RWPE2 (cell line): ENCODE results near the gene VRK3.
A peak's percentile ranks its signal among the peaks of the same experiment; 100 is the strongest.

Source experiments
- ATAC-seq: fragments of 200-7000 bp; cut with Tn5 transposase; 3 replicates; pipeline ENCODE4 v1.9.1; 2021; ENCODE audit warnings: low read depth
- DNase-seq: peaks from one replicate; pipeline ENCODE4 v3.0.0-alpha.2; 2020; ENCODE audit warnings: low spot score
- H3K27ac ChIP-seq: fragments of 450-650 bp; 2 replicates; pipeline ENCODE4 v1.5.1; 2017; ENCODE audit warnings: mild to moderate bottlenecking; ENCODE audit not compliant: poor library complexity, severe bottlenecking
- H3K27me3 ChIP-seq: fragments of 250-450 bp; sonication (Bioruptor Pico); 2 replicates; pipeline ENCODE4 v1.5.1; 2021; ENCODE audit warnings: mild to moderate bottlenecking, moderate library complexity; ENCODE audit not compliant: insufficient read depth, poor library complexity, severe bottlenecking
- H3K36me3 ChIP-seq: fragments of 250-450 bp; sonication (Bioruptor Pico); 2 replicates; pipeline ENCODE4 v1.5.1; 2020; ENCODE audit warnings: low read depth, mild to moderate bottlenecking, moderate library complexity
- H3K4me1 ChIP-seq: fragments of 250-450 bp; sonication (Bioruptor Pico); 2 replicates; pipeline ENCODE4 v1.5.1; 2021; ENCODE audit warnings: mild to moderate bottlenecking, moderate library complexity; ENCODE audit not compliant: insufficient read depth, poor library complexity, severe bottlenecking
- H3K4me3 ChIP-seq: fragments of 250-450 bp; sonication (Bioruptor Pico); 2 replicates; pipeline ENCODE4 v1.5.1; 2021; ENCODE audit warnings: mild to moderate bottlenecking, moderate library complexity; ENCODE audit not compliant: severe bottlenecking
- H3K9me3 ChIP-seq: fragments of 250-450 bp; sonication (Bioruptor Pico); 2 replicates; pipeline ENCODE4 v1.5.1; 2021; ENCODE audit warnings: mild to moderate bottlenecking, moderate library complexity; ENCODE audit not compliant: severe bottlenecking
- TF ChIP-seq, protein P1 (sequence below): fragments of 450-650 bp; IDR thresholded peaks from one replicate; pipeline ENCODE4 v1.5.1; 2017; ENCODE audit warnings: mild to moderate bottlenecking, moderate library complexity; ENCODE audit not compliant: poor library complexity, severe bottlenecking

Gene VRK3

DNA sequence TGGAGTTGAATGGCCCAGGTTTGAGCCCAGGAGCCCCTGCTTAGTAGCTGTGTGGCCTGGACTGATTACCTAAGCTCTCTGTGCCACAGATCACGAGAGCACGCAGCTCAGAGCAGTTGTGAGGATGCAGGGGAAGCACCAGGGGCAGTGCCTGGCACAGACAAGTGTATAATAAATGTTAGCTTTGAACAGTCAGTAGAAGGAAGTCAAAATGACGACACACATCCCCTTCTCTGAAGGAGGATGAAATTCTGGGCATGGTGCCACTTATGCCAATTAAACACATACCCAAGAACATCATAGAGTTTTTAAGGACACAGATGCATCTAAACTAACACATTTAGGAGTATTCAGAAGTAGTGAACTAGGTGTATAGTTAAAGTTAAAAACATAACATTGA, 39.3 kb downstream of the VRK3 start:
- no peaks in the 10 kb centered on the region for H3K27me3 ChIP-seq
- no peaks in the 10 kb centered on the region for H3K4me1 ChIP-seq
- ATAC-seq (no peak), DNase-seq (no peak)
- H3K9me3 ChIP-seq = no peaks in the 10 kb centered on the region
- no peak overlapping the region for H3K4me3 ChIP-seq
- H3K27ac ChIP-seq = no peak overlapping the region
- TF ChIP-seq, protein P1, sequence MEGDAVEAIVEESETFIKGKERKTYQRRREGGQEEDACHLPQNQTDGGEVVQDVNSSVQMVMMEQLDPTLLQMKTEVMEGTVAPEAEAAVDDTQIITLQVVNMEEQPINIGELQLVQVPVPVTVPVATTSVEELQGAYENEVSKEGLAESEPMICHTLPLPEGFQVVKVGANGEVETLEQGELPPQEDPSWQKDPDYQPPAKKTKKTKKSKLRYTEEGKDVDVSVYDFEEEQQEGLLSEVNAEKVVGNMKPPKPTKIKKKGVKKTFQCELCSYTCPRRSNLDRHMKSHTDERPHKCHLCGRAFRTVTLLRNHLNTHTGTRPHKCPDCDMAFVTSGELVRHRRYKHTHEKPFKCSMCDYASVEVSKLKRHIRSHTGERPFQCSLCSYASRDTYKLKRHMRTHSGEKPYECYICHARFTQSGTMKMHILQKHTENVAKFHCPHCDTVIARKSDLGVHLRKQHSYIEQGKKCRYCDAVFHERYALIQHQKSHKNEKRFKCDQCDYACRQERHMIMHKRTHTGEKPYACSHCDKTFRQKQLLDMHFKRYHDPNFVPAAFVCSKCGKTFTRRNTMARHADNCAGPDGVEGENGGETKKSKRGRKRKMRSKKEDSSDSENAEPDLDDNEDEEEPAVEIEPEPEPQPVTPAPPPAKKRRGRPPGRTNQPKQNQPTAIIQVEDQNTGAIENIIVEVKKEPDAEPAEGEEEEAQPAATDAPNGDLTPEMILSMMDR = no peak
- peaks cover 8% of the 10 kb centered on the region for H3K36me3 ChIP-seq

DNA sequence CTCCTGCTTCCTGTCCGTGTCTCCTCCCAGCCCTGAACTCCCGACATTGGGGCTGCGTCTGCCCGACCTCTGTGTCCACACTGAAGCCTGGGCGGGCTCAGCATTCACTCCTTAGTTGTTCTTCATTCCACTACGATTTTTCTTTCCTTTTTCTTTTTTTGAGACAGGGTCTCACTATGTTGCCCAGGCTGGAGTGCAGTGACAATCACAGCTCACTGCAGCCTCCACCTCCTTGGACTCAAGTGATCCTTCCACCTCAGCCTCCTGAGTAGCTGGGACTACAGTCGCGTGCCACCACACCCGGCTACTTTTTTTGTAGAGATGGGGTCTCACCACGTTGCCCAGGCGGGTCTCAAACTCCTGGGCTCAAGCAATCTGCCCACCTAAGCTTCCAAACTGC, 40.7 kb downstream of the VRK3 start:
- Histone ChIP-seq H3K27ac (no peak overlapping the region), H3K27me3 (no peaks in the 10 kb centered on the region), H3K9me3 (no peaks in the 10 kb centered on the region), H3K4me1 (no peaks in the 10 kb centered on the region), H3K4me3 (no peak overlapping the region), H3K36me3 (peaks cover 8% of the 10 kb centered on the region; the same call in 1 of the 2 replicates)
- DNase-seq = no peak
- TF ChIP-seq, protein P1 = no peak
- no peak for ATAC-seq

GRCh38 chr19:49983645-49984229, 41.4 kb downstream of the VRK3 start:
- no peak overlapping the region for H3K27ac ChIP-seq
- no peaks in the 10 kb centered on the region for H3K4me1 ChIP-seq
- no peaks in the 10 kb centered on the region for H3K27me3 ChIP-seq
- ATAC-seq (no peak), DNase-seq (no peak)
- H3K36me3 ChIP-seq = peaks cover 8% of the 10 kb centered on the region; the same call in 1 of the 2 replicates
- H3K4me3 ChIP-seq = no peak overlapping the region
- no peaks in the 10 kb centered on the region for H3K9me3 ChIP-seq
- TF ChIP-seq, protein P1 = peak; percentile 72

- Histone ChIP-seq H3K4me1 (no peaks in the 10 kb centered on the region), H3K36me3 (peaks cover 8% of the 10 kb centered on the region; the same call in 1 of the 2 replicates), H3K9me3 (no peaks in the 10 kb centered on the region), H3K4me3 (no peak overlapping the region), H3K27me3 (no peaks in the 10 kb centered on the region), H3K27ac (no peak overlapping the region)
- DNase-seq = no peak
- TF ChIP-seq, protein P1 = no peak
- ATAC-seq = no peak
Measured at GRCh38 chr19:49981603-49982593, 43.3 kb downstream of the VRK3 start.
